ENCODE data around the gene PRDM2.
A peak's percentile ranks its signal among the peaks of the same experiment; 100 is the strongest.
"Not testable (repeated sequence)": the region's sequence is repeated elsewhere in the genome, so short reads cannot be mapped to it uniquely, and the experiment has no call there.

Gene PRDM2

DNA sequence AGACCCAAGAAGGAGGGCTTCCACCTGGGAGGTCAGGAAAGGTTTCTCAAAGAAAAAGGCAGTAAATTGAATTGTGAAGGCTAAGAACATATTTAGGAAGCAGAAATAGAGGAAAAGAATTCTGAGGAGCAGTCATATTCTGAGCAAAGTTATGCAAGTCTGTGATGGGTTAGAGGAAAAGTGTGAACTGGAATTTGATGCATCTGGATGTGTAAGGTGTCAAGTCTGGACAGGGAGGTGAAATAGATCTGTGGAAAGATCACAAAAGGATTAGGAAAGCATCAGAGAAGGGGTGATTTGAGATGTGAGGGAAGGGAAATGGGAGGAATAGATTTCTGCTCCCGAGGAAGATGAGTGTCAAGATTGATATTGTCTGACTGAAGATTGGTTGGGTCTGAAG lies 18.1 kb upstream of the PRDM2 start:
- no peak overlapping the region for H3K4me3 ChIP-seq (ENCODE audit: low read length)
- TF ChIP-seq, protein P1, sequence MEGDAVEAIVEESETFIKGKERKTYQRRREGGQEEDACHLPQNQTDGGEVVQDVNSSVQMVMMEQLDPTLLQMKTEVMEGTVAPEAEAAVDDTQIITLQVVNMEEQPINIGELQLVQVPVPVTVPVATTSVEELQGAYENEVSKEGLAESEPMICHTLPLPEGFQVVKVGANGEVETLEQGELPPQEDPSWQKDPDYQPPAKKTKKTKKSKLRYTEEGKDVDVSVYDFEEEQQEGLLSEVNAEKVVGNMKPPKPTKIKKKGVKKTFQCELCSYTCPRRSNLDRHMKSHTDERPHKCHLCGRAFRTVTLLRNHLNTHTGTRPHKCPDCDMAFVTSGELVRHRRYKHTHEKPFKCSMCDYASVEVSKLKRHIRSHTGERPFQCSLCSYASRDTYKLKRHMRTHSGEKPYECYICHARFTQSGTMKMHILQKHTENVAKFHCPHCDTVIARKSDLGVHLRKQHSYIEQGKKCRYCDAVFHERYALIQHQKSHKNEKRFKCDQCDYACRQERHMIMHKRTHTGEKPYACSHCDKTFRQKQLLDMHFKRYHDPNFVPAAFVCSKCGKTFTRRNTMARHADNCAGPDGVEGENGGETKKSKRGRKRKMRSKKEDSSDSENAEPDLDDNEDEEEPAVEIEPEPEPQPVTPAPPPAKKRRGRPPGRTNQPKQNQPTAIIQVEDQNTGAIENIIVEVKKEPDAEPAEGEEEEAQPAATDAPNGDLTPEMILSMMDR (IDR thresholded peaks at IDR 0.05; ENCODE audit: insufficient read depth, low read depth, low read length, missing control alignments): no peak
- peak; percentile 63 for DNase-seq (ENCODE audit: low read depth)

DNA sequence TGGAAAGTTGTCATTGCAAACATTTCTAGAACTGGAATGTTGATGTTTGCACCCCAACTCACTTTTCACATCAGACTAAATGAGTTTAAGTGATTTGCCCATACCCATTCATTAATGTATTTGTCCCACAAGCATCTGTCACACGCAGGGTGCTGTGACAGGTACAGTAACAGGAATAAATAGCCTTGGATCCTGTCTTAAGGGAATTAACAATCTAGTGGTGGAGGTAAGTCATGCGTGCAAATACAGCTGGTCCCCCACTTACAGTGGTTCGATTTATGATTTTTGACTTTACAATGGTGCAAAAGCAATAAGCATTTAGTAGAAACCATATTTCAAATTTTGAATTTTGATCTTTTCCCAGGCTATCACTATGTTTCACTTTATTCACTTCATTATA lies 17.5 kb upstream of the PRDM2 start:
- no peak for DNase-seq (ENCODE audit: low read depth)
- no peak overlapping the region for H3K4me3 ChIP-seq (ENCODE audit: low read length)
- TF ChIP-seq, protein P1 (IDR thresholded peaks at IDR 0.05; ENCODE audit: insufficient read depth, low read depth, low read length, missing control alignments): no peak

DNA sequence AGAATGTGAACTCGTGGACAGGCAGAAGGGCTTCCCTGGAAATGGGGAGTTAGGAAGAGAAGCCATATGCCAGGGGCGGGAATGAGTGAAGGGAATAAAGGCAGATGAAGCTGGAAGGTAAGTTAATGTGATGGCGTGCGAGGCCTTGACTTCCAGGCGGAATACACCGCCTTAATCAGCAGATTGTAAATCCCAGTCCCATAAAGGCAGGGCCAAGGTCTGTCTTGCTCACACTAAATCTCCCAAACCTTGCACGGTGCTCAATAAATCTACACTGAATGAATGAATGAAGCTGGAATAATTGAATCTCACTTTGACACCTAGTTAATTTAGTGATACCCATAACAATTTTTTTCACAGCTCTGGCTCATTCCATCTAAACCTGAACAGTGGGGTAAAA lies 16.8 kb upstream of the PRDM2 start:
- TF ChIP-seq, protein P1 (IDR thresholded peaks at IDR 0.05; ENCODE audit: insufficient read depth, low read depth, low read length, missing control alignments): no peak
- no peak overlapping the region for H3K4me3 ChIP-seq (ENCODE audit: low read length)
- no peak for DNase-seq (ENCODE audit: low read depth)

DNA sequence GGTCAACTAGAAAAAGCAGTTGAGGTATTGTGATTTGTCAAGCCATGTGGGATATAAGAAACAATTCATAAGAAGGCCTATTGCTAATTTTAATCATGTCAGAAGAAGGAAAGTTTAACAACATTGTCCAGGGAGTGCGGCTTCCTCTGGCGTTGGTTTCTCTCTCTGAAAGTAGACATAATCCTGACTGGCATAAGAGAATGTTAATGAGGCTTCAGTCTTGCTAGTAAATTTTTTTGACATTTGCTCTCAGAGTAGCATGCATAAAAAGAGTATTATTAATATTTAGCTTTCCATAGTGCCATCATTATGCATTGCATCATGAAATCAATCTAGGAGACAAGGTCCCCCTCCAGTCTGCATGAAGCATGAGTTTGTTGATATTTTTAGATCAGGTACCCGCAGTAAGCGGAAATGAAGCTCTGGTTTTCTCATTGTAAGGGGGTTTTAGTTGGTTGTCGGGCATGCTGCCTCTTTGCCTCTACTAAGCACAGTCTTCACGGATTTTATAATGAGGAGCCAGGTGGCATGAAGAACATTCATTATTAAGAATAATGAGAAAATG lies 12.8 kb upstream of the PRDM2 start:
- no peak overlapping the region for H3K4me3 ChIP-seq (ENCODE audit: low read length)
- DNase-seq (ENCODE audit: low read depth): no peak
- TF ChIP-seq, protein P1 (IDR thresholded peaks at IDR 0.05; ENCODE audit: insufficient read depth, low read depth, low read length, missing control alignments): no peak

DNA sequence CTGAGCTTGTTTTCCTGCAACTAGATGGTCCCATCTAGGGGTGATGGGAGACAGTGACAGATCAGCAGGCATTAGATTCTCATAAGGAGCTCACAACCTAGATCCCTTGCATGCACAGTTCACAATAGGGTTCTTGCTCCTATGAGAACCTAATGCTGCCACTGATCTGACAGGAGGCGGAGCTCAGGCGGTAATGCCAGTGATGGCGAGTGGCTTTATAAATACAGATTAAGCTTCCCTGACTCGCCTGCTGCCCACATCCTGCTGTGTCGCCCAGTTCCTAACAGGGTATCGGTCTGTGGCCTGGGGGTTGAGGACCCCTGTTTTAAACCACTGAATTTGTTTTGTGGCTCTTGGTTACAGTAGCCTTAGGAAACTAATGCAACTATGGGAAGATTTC lies 6.9 kb upstream of the PRDM2 start:
- DNase-seq (ENCODE audit: low read depth); H3K4me3 ChIP-seq (ENCODE audit: low read length): not testable (repeated sequence)

DNA sequence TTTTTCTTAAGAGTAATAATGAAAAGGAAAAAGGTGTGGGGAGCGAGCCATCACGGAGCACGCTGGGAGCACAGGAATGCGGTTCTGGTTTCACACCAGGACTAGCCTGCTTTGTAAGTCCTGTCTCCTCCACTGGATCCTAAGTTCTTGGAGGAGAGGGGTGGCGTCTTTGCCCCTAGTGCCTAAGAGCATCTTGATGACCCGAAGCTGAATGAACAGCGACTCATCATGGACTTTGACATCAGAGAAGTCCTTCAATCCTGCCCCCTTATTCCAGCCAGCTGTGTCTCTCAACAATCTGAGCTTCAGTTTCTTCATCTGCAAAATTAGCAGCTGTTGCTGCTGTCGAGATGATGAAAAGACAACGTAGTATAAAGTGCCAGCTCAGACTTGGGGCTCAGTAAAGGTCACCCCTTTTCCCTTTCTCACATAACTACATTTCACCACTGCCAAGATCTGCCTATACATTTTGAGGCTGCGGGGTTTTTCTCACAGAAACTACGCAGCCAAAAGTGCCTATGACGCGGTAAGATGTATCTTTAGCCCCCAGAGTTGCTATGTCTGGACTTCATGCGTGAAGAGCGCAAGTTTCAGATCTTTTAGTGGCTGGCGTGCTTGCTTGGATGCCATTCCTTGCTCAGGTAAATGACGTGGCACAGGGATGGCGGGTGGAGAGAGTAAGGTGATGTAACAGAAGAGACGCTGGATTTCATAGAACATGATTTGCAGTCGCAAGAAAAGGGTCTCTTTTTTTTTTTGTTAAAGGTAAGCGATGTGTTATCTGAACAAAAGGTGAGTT lies 4.9 kb upstream of the PRDM2 start:
- no peak overlapping the region for H3K4me3 ChIP-seq (ENCODE audit: low read length)
- TF ChIP-seq, protein P1 (IDR thresholded peaks at IDR 0.05; ENCODE audit: insufficient read depth, low read depth, low read length, missing control alignments): no peak
- no peak for DNase-seq (ENCODE audit: low read depth)

DNA sequence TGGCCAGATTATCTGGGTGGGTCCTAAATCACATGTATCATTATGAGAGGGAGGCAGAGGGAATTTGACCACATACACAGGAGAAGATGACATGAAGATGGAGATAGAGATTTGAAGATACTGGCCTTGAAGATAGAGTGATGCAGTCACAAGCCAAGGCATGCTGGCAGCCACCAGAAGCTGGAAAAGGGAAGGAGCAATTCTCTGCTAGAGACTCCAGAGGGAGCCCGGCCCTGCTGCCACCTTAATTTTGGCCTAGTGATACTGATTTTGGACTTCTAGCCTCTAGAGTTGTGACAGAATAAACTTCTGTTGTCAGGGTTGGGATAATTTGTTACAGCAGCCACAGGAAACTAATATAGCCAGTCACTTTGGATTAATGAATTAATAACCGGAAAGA lies 2.2 kb upstream of the PRDM2 start:
- TF ChIP-seq, protein P1 (IDR thresholded peaks at IDR 0.05; ENCODE audit: insufficient read depth, low read depth, low read length, missing control alignments): no peak
- no peak for DNase-seq (ENCODE audit: low read depth)
- H3K4me3 ChIP-seq (ENCODE audit: low read length): no peak overlapping the region
